BLaER1 (cell line): ENCODE data around the gene FKBP1B.
A peak's percentile ranks its signal among the peaks of the same experiment; 100 is the strongest.

Source experiments
- H3K27ac ChIP-seq: shearing (Covaris generic); formaldehyde crosslinking; 2 replicates; pipeline ENCODE4 v1.8.1; 2022
- H3K27me3 ChIP-seq: shearing (Covaris generic); formaldehyde crosslinking; 2 replicates; pipeline ENCODE4 v1.8.1; 2022
- H3K36me3 ChIP-seq: shearing (Covaris generic); formaldehyde crosslinking; 2 replicates; pipeline ENCODE4 v1.8.1; 2022
- H3K4me1 ChIP-seq: shearing (Covaris generic); formaldehyde crosslinking; 2 replicates; pipeline ENCODE4 v1.8.1; 2022
- H3K4me2 ChIP-seq: shearing (Covaris generic); formaldehyde crosslinking; 2 replicates; pipeline ENCODE4 v1.8.1; 2022
- H3K4me3 ChIP-seq: shearing (Covaris generic); formaldehyde crosslinking; 2 replicates; pipeline ENCODE4 v1.8.1; 2022
- H3K9ac ChIP-seq: shearing (Covaris generic); formaldehyde crosslinking; 2 replicates; pipeline ENCODE4 v1.8.1; 2022
- H3K9me3 ChIP-seq: shearing (Covaris generic); formaldehyde crosslinking; 2 replicates; pipeline ENCODE4 v1.8.1; 2022
- H4K20me1 ChIP-seq: shearing (Covaris generic); formaldehyde crosslinking; 2 replicates; pipeline ENCODE4 v1.8.1; 2022
- Cebpa-rat ChIP-seq: shearing (Covaris generic); IDR thresholded peaks from 2 replicates; pipeline ENCODE4 v1.8.1; 2022

FKBP1B gene

DNA sequence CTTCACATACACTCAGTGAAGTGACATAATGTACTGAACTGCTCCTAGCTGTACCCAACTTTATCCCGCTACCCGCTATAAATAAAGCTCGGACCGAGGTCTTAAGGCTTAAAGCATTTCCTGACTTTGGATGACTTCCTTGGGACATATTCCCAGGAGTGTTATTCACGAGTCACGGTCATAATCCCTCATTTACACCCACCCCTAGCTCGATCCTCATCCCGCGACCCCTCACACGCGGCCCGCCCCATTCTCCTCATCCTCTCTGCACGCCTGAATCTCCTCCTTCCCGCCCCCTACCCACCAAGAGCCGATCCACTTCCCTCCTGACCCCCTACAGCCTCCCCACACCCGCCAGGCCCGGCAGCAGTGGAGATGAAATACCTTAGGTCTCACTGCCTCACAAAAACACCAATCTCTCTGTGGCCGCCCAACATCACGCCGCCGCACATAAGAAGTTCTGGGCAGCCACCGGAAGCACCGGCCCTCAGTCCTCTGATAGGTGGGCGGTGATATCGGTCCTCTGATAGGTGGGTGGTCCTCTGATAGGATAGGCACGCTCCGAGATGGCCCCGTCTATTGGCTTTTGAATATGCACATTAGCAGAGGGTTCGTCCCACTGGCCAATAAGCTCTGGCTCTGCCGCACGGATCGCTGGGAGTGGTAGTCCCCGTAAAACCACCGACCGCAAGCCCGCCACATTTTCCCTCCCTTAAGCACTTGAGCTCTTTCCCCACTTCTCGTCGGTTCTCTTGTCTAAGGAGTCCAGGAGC is 2.4 kb upstream of the FKBP1B start, which contains the start of gene WDCP:
TSS of gene WDCP (minus strand) at position 462 of the 773 bp plus-strand sequence. CDS start 7,897 bp downstream, outside the sequence.
- Histone ChIP-seq H3K4me1 (peaks cover 37% of the 10 kb centered on the region), H3K27ac (peak within 1 kb of the TSS; percentile 73)
- no peak for TF ChIP-seq Cebpa-rat

DNA sequence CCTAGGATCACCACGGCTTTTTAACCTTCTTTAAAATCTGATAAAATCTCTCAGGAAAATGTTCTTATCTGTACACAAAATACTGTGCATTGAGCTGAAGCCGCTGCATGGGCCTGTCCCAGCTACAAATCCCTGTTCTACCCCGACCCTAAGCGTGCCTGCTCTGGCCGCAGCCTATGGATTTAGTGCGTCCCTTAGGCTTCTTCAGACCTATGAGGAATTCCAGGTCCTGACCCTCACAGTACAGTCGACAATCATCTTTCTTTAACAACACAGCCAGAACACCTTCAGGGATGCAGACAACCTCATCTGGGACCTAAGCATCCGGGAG is 1.9 kb upstream of the FKBP1B start:
- no peak overlapping the region for H3K9ac ChIP-seq
- H3K9me3 ChIP-seq, result no peaks in the 10 kb centered on the region
- no peak overlapping the region; the same call in 1 of the 2 replicates for H3K4me3 ChIP-seq
- no peak overlapping the region for H3K27ac ChIP-seq
- H3K4me2 ChIP-seq, result peak overlapping the region; percentile 71
- H3K27me3 ChIP-seq, result peaks cover 51% of the 10 kb centered on the region
- H3K36me3 ChIP-seq, result no peaks in the 10 kb centered on the region
- H3K4me1 ChIP-seq, result peaks cover 37% of the 10 kb centered on the region
- TF ChIP-seq Cebpa-rat, result no peak
- peaks cover 10% of the 10 kb centered on the region; the same call in 1 of the 2 replicates for H4K20me1 ChIP-seq

More for the DNA sequence above, 2.4 kb upstream of the FKBP1B start, which contains the start of gene WDCP:
- H3K9me3 ChIP-seq, result no peaks in the 10 kb centered on the region
- H3K27me3 ChIP-seq, result peaks cover 46% of the 10 kb centered on the region
- peak within 1 kb of the TSS; percentile 82 for H3K4me2 ChIP-seq
- peak within 1 kb of the TSS; percentile 86 for H3K9ac ChIP-seq
- peak within 1 kb of the TSS; percentile 86 for H3K4me3 ChIP-seq
- no peaks in the 10 kb centered on the region for H3K36me3 ChIP-seq
- peaks cover 10% of the 10 kb centered on the region; the same call in 1 of the 2 replicates for H4K20me1 ChIP-seq

DNA sequence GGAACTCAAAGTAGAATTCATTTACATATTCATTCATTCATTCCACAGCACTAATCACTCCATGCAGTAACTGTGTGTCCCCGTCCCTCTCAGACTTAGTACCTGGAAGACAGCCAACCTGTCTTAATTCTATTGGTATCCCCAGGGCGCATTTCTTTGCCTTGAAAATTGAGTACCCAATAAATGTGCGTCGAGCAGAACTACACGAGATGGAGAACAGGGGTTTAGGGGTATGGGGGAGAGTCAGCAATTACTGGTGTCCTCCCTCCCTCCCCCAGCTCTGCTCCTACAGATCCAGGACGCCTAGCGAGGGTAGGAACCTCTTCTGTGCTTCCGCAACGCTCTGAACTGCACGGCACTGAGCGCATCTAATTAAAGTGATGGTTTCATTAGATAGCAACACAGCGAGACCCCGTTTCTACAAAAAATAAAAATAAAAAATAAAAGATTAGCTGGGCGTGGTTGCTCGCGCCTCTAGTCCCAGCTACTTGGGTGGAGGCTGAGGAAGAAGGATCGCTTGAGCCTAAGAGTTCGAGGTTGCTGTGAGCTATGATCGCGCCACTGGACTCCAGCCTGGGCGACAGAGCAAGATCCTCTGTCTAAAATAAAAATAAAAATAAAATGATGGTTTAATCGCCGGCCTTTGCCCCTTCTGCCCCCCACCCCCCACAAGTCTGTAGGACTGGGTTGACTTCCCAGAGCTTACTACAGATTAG is 614 bp upstream of the FKBP1B start:
- Histone ChIP-seq H3K27ac (no peak overlapping the region), H3K9ac (peak overlapping the region; percentile 41), H3K4me3 (peak overlapping the region; percentile 70), H3K4me1 (peaks cover 37% of the 10 kb centered on the region), H3K36me3 (no peaks in the 10 kb centered on the region), H3K9me3 (no peaks in the 10 kb centered on the region), H4K20me1 (peaks cover 10% of the 10 kb centered on the region; the same call in 1 of the 2 replicates), H3K27me3 (peaks cover 54% of the 10 kb centered on the region), H3K4me2 (peak overlapping the region; percentile 90)
- no peak for TF ChIP-seq Cebpa-rat

DNA sequence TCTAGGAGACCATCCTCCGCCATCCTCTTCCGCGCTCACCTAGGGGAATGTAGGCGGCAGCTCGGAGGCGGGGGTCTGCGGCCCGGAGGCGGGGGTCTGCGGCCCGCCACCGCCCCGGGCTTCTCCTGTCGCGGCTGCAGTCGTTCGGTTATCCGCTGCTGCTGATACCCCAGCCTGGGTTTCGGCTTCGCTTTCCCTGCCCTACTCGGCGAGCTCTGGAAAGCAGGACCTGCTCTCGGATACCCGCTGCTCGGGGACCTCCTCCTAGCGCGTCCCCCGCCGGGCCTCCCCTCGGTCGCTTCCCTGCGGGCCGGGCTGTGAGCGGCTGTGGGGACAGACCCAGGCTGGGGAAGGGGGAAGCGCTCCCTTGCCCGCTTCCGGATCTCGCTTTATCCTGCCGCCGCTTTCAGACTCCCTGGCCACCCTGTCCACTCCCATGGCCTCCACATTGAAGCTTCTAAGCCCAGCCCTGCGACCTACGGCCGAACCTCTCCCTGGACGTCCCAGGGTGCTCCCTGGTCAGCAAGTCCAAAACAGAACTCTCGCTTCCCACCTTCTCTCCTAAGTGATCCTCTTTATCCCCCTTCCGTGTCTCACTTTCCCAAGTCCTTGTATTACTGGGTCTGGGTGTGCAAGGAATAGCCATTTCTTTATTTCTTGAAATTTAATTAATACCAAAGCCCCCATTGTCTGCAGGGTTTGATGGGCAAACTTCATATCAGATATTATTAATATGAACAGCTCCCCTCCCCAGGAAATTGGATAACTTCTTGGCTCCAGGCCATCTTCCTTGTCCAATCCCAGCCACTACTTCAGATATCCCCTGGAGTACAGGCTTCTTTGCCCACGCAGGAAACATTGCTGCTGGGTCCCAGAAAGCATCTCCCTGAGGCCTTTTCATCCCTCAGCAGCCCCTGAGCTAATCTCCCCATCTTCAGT is 769 bp downstream of the FKBP1B start:
- H3K4me2 ChIP-seq, result peak overlapping the region; percentile 90
- peak overlapping the region; percentile 41; the same call in 1 of the 2 replicates for H3K9ac ChIP-seq
- H3K4me3 ChIP-seq, result peak overlapping the region; percentile 70
- H3K27me3 ChIP-seq, result peaks cover 54% of the 10 kb centered on the region
- no peaks in the 10 kb centered on the region for H3K9me3 ChIP-seq
- H3K27ac ChIP-seq, result no peak overlapping the region
- no peaks in the 10 kb centered on the region for H3K36me3 ChIP-seq
- H4K20me1 ChIP-seq, result peaks cover 10% of the 10 kb centered on the region; the same call in 1 of the 2 replicates
- H3K4me1 ChIP-seq, result peaks cover 32% of the 10 kb centered on the region
- TF ChIP-seq Cebpa-rat, result no peak

DNA sequence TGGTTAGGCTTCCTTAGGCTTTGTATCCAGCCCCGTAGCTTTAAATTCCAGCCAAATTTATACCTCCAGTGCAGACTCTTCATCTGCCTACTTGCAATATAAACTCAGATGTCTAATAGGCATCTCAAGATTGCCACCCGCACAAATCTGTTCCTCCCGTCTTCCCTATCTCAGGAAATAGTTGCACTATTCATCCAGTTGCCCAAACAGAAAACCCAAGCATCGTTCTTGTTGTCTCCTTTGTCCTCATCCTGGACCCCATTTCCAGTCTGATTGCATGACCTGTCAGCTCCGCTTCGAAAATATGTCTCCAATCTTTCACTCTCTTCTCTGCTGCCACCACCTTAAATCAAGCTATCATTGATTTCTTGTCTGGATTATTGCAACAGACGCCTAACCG is 2.3 kb downstream of the FKBP1B start:
- H3K4me3 ChIP-seq, result no peak overlapping the region
- H3K4me2 ChIP-seq, result no peak overlapping the region
- TF ChIP-seq Cebpa-rat, result no peak
- H3K9ac ChIP-seq, result no peak overlapping the region
- peaks cover 10% of the 10 kb centered on the region; the same call in 1 of the 2 replicates for H4K20me1 ChIP-seq
- H3K9me3 ChIP-seq, result peaks cover 5% of the 10 kb centered on the region; the same call in 1 of the 2 replicates
- peaks cover 18% of the 10 kb centered on the region for H3K4me1 ChIP-seq
- H3K36me3 ChIP-seq, result no peaks in the 10 kb centered on the region
- H3K27me3 ChIP-seq, result peaks cover 54% of the 10 kb centered on the region
- no peak overlapping the region for H3K27ac ChIP-seq

DNA sequence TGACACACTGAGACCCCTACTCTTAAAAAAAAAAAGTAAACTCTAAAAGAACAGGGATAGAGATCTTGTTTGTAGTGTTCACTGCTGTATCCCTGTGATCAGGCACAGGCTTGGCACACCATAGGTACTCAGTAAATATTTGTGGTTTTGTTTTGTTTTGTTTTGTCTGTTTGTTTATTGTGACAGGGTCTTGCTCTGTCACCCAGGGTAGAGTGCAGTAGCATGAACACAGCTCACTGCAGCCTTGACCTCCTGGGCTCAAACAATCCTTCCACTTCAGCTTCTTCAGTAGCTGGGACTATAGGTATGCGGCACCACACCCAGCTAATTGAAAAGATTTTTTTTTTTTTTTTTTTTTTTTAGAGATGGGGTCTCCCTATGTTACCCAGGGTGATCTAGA is 3.4 kb downstream of the FKBP1B start:
- Histone ChIP-seq H3K9ac (no peak overlapping the region), H4K20me1 (peaks cover 10% of the 10 kb centered on the region; the same call in 1 of the 2 replicates), H3K36me3 (no peaks in the 10 kb centered on the region), H3K27me3 (peaks cover 50% of the 10 kb centered on the region), H3K27ac (no peak overlapping the region), H3K4me1 (peaks cover 13% of the 10 kb centered on the region), H3K4me3 (no peak overlapping the region), H3K4me2 (no peak overlapping the region), H3K9me3 (peaks cover 5% of the 10 kb centered on the region; the same call in 1 of the 2 replicates)
- no peak for TF ChIP-seq Cebpa-rat

DNA sequence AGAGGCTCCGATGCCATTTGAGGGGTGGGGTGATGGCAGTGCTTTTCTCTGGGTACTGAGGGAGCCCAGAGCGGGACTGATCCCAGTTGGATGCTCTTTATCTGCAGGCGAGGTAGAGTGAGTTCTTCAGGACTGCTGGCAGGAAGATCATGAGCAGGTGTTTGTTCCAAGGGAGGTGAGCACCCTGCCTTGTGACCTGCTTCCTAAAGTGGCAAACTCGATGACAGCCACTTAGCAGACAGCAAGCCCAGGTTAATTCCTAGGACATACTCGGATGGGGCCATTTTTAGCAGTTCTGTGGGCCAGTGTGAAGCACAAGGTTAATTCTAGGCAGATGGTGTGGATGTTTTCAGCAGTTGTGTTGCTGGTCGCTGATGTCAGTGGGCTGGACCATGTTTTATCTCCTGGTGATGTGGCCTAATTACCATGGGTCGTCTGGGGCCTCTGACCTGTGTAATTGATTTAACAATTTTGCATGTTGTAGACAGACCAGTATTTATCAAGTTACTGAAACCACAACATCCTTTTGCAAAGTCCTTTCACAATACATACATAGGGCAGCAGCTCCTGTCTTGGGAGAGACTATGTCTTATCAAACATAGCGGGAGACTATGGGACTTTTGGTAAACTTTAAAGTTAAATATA is 4.9 kb downstream of the FKBP1B start:
- Histone ChIP-seq H3K27ac (no peak overlapping the region), H3K4me1 (peaks cover 4% of the 10 kb centered on the region; the same call in 1 of the 2 replicates), H3K9ac (no peak overlapping the region), H3K36me3 (no peaks in the 10 kb centered on the region), H3K4me2 (no peak overlapping the region), H3K4me3 (no peak overlapping the region), H3K27me3 (peaks cover 34% of the 10 kb centered on the region), H3K9me3 (peaks cover 5% of the 10 kb centered on the region; the same call in 1 of the 2 replicates), H4K20me1 (peaks cover 10% of the 10 kb centered on the region; the same call in 1 of the 2 replicates)
- TF ChIP-seq Cebpa-rat, result no peak

DNA sequence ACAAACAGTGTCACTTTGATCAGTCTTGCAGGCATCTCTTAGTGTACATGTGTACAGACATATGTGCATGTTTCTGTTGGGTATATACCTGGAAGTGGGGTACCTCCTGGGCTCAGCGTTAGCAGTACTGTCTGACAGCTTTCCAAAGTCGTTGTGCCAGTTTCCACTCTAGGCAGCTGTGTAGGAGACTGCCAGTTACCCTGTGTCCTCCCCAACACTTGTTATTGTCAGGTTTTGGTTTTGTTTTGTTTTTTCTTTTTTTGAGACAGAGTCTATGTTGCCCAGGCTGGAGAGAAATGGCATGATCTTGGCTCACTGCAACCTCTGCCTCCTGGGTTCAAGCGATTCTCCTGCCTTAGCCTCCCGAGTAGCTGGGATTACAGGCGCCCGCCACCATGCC is 6.2 kb downstream of the FKBP1B start:
- Histone ChIP-seq H3K4me2 (no peak overlapping the region), H3K9ac (no peak overlapping the region), H4K20me1 (peaks cover 1% of the 10 kb centered on the region; the same call in 1 of the 2 replicates), H3K36me3 (no peaks in the 10 kb centered on the region), H3K4me3 (no peak overlapping the region), H3K27me3 (peaks cover 22% of the 10 kb centered on the region), H3K27ac (no peak overlapping the region), H3K9me3 (peaks cover 5% of the 10 kb centered on the region; the same call in 1 of the 2 replicates), H3K4me1 (no peaks in the 10 kb centered on the region)
- TF ChIP-seq Cebpa-rat, result no peak
